Hindlimb muscle (tissue), 1 donor: ENCODE measurements around the gene EML2. TPM values are rescaled to one million over a fixed set of nuclear protein-coding genes. Genes with fewer than 3 reads are reported as not detected.
A peak's percentile ranks its signal among the peaks of the same experiment; 100 is the strongest.
"Not testable (repeated sequence)": the region's sequence is repeated elsewhere in the genome, so short reads cannot be mapped to it uniquely, and the experiment has no call there.

Source experiments
- DNase-seq: peaks from one replicate; pipeline ENCODE4 v3.0.0-alpha.2; 2013
- polyA plus RNA-seq: library from polyadenylated mRNA; unstranded; fragments of 120-200 nt; gene quantifications from one replicate; pipeline ENCODE4 v1.2.1, GENCODE V29; 2013; ENCODE audit not compliant: insufficient read length

Gene EML2
- polyA plus RNA-seq, 1 donor = 13.1 TPM

DNA sequence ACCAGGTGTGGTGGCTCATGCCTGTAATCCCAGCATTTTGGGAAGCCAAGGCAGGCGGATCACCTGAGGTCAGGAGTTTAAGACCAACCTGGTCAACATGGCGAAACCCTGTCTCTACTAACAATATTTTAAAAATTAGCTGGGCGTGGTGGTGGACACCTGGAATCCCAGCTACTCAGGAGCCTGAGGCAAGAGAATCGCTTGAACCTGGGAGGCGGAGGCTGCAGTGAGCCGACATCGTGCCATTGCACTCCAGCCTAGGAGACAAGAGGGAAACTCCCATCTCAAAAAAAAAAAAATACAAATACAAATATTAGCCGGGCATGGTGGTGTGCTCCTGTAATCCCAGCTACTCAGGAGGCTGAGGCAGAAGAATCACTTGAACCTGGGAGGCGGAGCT is 24.1 kb downstream of the EML2 start:
- DNase-seq = not testable (repeated sequence)

DNA sequence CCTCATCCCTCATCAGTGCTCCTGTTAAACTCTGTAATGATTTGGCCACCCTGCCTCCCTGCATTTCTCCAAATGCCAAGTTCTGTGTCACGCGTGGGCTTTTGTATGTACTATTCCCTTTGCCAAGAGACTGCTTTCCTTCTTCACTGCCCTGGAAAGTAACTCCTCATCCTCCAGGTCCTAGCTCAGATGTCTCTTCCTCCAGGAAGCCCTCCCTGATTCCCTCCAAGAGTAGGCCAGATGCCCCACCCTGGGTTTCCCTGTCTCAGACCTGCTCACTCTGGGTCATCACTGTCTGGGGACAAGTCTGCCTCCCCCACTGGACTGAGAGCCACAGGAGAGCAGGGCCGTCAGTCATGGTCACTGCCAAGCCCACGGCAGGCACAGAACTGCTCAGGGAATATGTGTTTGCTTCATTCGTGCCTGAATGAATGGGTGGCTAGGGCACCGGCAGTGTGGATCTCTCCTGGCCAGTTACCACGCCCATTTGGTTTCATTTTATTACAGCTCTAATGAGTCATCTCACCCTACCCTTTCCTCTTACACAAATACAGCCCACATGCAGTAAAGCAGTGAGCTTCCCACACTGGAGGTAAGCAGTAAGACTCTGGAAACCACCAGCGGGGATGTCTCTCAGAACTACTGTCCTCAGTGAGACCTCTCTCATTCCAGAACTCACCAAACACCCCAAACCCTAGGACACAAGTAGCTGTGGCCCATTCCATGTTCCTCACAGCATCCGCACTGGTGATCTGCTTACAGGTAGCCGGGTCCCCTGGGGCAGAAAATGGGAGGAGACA is 25.1 kb downstream of the EML2 start:
- no peak for DNase-seq

DNA sequence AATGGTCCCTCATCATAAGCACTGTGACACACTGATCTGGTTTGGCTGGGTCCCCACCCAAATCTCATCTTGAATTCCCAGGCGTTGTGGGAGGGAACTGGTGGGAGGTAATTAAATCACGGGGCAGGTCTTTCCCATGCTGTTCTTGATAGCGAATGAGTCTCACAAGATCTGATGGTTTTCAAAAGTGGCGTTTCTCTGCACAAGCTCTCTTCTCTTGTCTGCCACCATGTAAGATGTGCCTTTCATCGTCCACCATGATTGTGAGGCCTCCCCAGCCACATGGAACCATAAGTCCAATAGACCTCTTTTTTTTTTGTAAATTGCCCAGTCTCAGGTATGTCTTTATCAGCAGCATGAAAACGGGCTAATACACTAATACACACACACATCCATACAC is 30.2 kb downstream of the EML2 start:
- DNase-seq = no peak

DNA sequence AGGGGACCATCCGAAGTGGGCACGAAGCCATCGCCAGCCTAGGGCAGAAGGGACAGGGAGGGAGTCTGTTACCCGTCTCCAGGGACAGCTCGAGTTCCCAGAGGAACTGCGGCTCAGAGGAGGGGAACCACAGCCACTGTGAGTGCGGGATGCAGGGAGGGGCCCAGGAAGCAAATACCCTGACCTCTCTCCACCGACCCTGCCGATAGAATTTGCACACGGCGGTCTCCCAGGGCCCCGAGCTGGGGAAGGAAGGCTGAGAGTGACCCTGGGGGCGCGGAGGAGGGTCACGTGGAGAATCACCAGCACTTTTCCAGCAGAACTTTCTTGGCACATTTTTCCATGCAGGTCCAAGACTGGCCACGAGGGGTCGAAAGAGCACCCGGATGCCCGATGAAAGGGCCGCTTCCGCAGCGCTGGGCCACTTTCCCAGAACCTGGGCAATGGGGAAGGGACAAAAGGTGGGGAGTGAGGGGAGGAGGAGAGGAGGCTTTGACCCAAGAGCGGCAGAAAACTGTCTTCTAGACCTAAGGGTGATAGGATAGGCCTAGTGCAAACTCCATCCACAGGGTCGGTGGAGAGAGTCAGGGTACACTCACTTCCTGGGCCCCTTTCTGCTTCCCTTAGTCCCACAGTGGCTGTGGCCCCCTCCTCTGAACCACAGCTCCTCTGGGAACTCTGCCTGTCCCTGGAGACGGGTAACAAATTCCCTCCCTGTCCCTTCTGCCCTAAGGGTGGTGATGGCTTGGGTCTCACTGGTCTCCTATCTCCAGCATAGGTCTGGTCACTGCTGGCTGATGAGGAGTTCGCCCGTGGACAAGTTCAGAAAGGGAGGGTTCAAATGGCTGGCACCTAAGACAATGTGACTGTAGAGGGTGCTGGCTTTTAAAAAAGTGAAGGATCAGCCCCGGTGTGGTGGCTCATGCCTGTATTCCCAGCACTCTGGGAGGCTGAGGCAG is 31.8 kb downstream of the EML2 start:
- DNase-seq = peak; percentile 67

DNA sequence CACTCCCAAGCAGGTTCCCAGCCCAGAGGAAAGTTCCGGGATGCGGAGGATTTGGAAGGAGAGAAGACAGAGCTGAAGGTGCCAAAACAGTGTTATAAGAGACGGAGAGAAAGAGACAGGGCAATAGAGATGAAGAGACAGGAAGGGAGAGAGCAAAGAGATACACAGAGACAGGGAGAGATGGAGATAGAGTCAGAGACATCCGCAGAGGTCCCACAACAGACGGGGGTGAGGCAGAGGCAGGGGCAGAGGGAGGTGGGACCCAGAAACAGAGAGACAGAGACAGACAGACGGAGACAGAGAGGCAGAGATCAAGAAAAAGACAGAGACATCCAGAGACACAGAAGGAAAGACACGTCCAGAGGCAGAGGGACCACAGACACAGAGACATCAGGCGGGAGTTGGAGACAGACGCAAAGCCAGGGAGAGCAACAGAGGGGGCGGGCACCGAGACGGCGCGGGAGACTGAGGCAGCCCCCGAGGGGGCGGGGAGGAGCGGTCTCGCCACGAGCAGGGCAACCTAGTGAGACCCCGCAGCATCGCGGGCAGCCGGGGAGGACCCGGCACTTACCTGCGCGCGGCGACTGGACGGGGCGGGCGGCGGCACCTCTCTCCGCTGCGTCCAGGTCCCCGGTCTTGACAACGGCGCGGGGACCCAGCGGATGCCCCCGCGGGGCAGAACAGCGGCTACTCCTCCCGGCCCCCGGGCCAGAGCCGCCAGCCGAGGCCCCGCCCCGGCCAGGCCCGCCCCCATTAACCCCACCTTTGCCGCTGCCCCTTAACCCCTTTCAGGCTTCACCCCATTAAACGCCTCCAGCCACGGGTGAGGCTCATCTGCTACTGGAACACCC is 37.4 kb downstream of the EML2 start, which contains the start of gene GPR4:
Gene GPR4 (minus strand): TSS at position 689 of the 851 bp plus-strand sequence. CDS start 10,346 bp downstream, outside the sequence.
- no peak for DNase-seq

DNA sequence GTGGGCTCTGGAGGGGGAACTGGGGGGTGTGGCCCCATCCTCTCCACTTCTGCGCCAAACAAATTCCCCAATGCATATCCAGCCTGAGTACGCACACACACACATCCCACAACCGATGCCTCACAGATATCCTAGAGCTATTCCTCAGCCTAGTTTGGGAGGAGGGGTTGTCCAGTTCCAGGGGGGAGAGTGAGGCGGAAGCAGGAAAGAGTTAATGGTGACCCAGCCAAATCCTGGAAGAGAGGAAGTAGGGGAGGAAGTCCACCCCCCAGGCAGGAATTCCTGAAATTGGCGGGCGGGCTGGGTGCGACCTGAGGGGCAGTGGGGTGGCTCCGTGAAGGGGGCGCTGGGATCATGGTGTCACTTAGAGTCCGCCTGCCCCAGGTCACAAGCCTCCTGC is 38.1 kb downstream of the EML2 start:
- DNase-seq = no peak

DNA sequence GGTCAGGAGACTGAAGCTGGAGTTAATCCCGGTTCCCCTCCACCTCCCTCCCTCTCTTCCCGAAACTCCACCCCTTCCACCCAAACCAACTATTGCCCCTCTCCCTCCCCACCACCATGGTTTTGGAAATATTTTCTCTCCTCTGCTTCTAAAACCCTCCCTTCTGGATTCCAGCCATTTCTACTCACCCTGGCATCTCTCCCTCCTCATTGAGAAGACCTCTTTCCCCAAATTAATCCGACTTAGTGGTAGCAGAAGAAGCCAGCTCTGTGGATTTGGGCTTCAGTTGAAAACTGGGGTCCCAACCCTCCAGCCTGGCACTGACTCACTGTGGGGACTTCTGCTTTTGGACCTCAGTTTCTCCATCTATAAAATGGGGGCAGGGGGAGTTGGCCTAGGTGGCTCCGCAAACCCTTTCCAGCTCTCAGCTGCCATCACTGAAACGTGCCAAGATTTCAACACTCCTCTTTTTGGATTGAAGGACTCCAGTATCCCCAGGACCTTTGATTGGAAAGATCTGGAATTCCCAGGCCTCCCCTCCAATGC is 38.8 kb downstream of the EML2 start:
- no peak for DNase-seq

DNA sequence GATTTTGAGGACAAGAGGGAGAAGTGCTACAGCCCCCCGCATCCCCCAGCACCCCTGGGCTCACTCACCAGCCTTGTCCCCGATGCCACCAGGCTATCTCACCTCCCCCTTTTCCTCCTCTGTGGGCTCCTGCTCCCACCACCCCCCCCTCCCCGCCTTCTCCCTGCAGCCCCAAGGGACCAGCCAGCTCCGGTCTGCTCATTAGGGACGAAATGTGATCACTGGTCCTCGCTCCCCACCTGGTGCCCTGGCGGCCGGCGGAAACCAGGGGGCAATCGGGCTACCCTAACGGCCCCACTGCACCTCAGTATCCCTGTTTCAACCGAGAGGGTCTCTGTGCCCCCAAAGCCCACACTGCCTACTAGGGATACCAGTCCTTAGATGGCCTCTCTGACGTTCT is 39.9 kb downstream of the EML2 start:
- no peak for DNase-seq

DNA sequence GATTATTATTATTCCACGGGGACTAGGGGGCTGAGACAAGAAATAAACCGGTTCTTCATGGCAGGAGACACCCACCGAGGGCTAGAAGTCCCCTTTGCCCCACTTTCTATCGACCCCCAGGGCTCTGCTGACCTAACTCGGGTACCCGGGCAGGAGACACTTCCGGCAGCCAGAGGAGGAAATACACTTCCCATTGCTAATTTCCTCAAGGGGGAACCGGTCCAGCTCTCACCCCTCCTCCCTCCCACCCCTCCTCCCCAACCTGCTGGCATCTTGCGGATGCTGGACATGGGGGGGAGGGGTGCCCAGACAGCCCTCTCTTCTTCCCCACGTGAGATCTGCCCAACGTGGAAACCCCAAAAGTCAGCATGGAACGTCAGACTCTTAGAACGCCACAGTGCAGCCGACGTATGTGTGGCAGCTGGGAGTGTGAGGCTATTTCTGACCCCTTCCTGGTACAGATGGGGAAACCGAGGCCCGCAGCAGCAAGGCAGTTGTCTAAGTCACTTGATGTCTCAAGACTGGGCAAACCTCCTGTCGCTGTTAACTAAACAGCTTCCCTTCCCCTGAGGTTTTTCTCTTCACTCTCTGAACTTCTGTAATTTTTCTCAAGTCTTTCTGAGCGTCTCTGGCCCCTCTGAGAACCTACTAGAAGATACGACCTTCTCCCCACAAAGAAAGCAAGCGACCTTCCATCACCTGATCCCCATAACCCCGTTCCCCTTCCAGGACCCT is 40.8 kb downstream of the EML2 start:
- DNase-seq = no peak

DNA sequence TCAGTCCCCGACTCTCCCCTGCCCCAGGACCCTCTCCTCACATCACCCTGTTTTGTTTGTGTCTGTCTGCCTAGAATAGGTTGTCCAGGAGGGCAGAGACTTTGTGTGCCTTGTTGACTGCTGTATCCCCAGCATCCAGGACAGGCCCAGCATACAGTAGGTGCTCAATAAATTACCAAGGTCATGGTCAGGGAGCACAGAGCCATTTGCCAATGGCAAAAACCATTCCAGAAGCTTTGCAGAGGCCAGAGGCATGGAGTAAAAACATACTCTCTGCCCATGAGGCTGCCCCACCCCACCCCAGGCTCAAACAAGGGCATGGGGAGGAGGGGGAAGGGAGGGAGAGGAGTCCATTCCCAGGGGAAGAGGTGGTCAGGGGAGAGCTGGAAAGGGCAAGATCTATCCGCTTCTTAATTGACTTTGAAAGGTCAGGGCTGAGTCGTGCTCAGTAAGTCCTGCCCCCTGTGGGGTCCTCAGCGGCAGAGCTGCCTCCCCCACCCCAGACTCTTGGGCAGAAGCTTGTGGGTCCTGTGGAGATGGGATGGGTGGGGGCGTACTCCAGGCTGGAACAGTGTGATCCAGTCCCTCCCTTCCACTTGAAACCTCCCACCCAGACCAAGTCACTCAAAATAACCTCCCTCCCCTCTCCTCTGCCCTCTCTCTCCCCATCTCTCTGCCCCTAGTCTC is 41.6 kb downstream of the EML2 start:
- DNase-seq = no peak

DNA sequence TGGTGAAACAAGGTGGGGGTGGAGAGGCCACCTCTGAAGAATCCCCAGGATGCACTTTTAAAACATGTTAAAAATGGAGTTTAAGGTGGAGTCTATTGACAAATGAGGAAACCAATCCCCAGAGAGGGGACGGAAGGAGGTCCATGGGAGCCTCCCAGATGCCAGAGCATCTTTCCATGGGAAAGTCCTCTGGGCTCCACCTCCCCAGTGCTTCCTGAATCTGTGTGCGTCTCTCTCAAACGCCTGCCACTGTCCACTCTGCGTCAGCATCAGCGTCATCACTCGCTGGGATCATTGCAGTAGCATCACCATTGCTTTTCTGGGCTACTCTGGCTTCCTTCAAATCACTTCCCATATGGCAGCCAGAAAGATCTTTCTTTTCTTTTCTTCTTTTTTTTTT is 43.4 kb downstream of the EML2 start:
- no peak for DNase-seq

DNA sequence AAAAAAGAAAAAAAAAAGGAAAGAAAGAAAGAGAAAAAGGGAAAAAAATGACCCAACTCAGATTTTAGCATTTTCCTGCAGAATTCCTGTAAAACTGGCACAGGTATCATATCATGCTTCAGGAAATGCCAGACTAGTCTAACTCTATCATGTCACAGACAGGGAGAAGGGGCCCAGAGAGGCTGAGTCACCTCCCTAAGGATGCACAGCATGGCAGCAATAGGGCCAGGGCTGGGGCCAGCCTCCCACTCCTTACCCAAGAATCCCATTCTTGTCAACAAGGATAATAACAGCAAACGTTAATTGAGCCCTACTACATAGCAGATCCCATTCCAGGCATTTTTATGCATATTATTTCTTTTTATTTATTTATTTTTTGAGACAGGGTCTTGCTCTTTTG is 45.7 kb downstream of the EML2 start:
- DNase-seq = no peak

DNA sequence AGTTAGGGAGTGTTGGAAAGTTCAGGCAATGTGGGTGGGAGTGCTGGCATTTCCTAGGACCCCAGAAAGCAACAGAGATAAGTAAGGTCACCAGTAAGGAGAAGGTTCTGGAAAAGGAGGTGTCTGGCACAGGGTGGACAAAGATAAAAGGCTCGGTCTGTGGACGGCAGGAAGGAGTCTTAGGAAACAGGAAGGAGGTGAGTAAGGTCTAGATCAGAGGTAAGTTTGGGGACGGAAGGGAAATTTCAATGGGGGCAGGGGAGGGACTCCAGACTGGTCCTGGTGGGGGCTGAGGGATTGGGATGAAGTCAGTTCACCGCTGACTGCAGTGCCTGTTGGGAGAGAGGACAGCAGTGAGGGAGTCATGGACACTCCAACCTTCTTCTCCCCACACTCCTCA is 46.8 kb downstream of the EML2 start:
- DNase-seq = no peak

DNA sequence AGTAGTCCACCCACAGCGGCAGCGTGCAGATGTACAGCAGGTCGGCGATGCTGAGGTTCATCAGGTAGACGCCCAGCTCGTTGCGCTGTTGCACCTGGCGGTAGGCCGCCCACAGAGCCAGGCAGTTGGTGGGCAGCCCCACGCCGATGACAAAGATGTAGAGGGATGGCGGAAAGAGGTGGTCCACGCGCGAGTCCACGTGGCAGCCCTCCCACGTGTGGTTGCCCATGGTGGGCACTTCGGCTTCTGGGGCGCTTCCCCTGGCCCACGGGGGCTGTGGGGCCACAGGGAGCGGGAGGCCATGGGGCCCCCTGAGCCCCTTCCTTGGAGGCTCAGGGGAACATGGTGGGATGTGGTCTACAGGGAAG is 47.6 kb downstream of the EML2 start:
- no peak for DNase-seq

DNA sequence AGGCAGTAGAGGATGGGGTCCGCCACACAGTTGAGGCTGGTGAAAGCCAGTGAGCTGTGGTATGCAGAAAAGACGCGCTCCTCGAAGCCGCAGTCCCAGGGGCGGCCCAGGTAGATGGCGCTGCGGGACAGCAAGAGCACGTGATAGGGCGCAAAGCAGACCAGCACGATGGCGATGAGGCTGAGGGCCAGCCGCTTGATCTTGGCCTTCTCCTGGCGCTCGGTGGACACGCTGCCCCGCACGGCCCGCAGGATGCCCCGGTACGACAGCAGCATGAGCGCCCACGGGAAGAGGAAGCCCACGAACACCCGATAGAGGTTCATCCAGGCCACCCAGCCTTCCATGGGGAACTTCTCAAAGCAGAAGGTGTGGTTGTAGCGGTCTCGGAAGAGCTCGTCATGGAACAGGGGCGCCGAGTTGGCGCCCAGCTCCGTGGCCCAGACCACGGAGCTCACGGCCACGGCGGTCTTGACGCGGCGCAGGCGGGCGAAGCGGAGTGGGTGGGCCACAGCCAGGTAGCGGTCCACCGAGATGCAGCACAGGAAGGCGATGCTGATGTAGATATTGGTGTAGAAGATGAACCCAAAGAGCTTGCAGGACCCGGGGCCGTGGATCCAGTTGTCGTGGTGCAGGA is 48.1 kb downstream of the EML2 start:
- no peak for DNase-seq

DNA sequence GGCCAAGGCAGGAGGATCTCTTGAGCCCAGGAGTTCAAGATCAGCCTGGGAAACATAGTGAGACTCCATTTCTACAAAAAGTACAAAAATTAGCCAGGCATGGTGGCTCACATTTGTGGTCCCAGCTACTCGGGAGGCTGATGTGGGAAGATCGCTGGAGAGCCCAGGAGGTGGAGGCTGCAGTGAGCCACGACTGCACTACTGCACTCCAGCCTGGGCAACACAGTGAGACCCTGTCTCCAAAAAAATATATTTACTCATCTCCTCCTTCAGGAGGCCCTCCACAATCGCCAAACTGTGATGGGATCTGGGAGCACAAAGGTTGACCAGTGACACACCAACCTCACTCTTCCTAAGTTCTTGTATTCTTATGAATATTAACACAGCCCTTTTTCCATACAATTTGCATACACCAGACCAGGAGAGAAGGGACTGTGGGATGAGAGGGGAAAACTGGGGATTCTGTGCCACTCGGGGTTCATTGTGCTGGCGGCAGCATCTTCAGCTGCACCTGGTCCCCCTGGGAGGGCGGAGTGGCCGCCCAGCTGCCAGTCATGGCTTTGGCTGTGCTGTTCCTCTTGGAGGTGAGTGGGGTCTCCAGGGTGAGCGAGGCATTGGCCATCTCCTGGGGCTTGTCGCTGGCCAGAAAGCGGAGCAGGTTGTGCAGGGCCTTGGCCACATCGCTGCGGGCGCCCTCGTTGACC is 48.7 kb downstream of the EML2 start:
- DNase-seq = no peak

DNA sequence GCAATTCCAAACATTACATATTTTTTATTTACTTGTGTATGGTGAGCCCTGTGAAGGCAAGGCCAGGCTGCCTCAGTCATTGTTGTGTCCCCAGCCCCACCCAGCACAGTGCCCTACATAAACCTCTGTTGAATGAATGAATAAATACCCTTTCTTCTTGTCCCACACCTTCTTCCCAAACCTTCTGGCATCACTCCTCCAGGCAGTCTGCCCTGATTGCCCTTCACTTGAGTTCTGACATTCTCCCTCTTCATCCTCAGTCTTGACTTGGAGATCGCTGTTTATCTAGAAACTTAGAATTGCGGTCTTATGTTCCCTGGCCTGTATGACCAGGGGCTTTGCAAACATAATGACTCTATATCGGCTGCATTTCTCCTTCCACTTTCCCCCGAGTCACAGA is 49.4 kb downstream of the EML2 start:
- DNase-seq = no peak

DNA sequence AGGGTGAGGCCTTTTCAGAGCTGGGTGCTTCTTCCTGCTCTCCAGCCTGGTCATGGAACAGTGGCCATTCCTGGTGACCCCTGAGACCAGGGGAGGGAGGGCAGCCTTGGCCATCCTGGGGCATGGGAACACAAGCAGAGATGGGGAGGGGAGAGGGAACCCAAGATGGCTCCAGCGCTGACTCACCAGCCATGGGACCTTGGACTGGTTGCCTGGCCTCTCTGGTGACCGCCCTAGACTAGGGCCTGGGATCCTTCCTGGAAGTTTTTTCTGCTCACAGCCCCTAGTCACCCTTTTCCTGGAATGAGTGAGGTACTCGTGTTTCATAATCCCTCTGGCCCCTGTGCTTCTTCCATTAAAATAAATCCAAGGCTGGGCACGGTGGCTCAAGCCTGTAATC is 51.3 kb downstream of the EML2 start:
- DNase-seq = no peak

DNA sequence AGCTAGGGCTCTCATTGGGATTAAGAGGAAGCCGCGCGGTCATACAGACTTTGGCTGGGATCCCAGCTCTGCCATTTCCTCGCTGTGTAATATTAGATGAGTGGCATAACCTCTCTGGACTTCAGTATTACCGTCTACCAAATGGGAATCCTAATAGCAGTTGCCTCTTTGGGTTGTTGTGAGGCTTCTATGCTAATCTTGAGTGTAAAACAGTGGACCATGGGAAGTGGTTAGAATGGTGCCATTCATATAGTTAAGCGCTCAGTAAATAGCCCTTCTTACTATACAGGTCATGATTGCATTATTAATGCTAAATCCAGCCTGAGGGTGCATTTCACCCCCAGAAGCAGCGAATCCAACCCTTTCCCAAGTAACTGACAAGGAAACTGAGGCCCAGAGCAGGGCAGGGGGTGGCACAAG is 54.0 kb downstream of the EML2 start:
- no peak for DNase-seq
